CD4-positive, alpha-beta T cell treated with Interleukin-10 for 1 hour (primary cell): ENCODE data around the gene USP6NL.
"Not testable (repeated sequence)": the region's sequence is repeated elsewhere in the genome, so short reads cannot be mapped to it uniquely, and the experiment has no call there.

Source experiments
- DNase-seq: peaks from one replicate; pipeline ENCODE4 v3.0.0-alpha.2; 2020

Gene USP6NL

GRCh38 chr10:11611248-11612020 lies at the start of gene USP6NL:
TSS of gene USP6NL (minus strand) at chr10:11611650. CDS start at chr10:11597634, 14,016 bp downstream.
- peak; percentile 59 for DNase-seq

GRCh38 chr10:11658801-11659368 lies 47.4 kb upstream of the USP6NL start:
- DNase-seq: no peak

- DNase-seq: no peak
Observed at GRCh38 chr10:11655836-11656235, 44.4 kb upstream of the USP6NL start.

- DNase-seq: no peak
Observed at GRCh38 chr10:11654659-11655058, 43.2 kb upstream of the USP6NL start.

- no peak for DNase-seq
Observed at GRCh38 chr10:11653758-11654471, 42.5 kb upstream of the USP6NL start.

GRCh38 chr10:11647676-11648075 lies 36.2 kb upstream of the USP6NL start:
- DNase-seq: no peak

- DNase-seq: no peak
Observed at GRCh38 chr10:11646450-11646849, 35.0 kb upstream of the USP6NL start.

- DNase-seq: no peak
Observed at GRCh38 chr10:11643039-11643438, 31.6 kb upstream of the USP6NL start.

- DNase-seq: no peak
Observed at GRCh38 chr10:11642566-11642965, 31.1 kb upstream of the USP6NL start.

- DNase-seq: no peak
Observed at GRCh38 chr10:11639849-11640764, 28.7 kb upstream of the USP6NL start.

GRCh38 chr10:11639362-11639761 lies 27.9 kb upstream of the USP6NL start:
- DNase-seq: no peak

- no peak for DNase-seq
Observed at GRCh38 chr10:11638055-11638698, 26.7 kb upstream of the USP6NL start.

GRCh38 chr10:11636697-11637303 lies 25.4 kb upstream of the USP6NL start:
- no peak for DNase-seq

GRCh38 chr10:11631890-11632587 lies 20.6 kb upstream of the USP6NL start:
- peak; percentile 38 for DNase-seq

GRCh38 chr10:11631291-11631690 lies 19.8 kb upstream of the USP6NL start:
- no peak for DNase-seq

GRCh38 chr10:11629731-11630130 lies 18.3 kb upstream of the USP6NL start:
- no peak for DNase-seq

- DNase-seq: not testable (repeated sequence)
Observed at GRCh38 chr10:11627941-11628340, 16.5 kb upstream of the USP6NL start.

- DNase-seq: no peak
Observed at GRCh38 chr10:11626071-11626470, 14.6 kb upstream of the USP6NL start.

- DNase-seq: peak; percentile 17
Observed at GRCh38 chr10:11625019-11625735, 13.7 kb upstream of the USP6NL start.

- no peak for DNase-seq
Observed at GRCh38 chr10:11617233-11617632, 5.8 kb upstream of the USP6NL start.

- no peak for DNase-seq
Observed at GRCh38 chr10:11616021-11616420, 4.6 kb upstream of the USP6NL start.
